ENCODE data around the gene RPLP1.
A peak's percentile ranks its signal among the peaks of the same experiment; 100 is the strongest.

The RPLP1 gene

DNA sequence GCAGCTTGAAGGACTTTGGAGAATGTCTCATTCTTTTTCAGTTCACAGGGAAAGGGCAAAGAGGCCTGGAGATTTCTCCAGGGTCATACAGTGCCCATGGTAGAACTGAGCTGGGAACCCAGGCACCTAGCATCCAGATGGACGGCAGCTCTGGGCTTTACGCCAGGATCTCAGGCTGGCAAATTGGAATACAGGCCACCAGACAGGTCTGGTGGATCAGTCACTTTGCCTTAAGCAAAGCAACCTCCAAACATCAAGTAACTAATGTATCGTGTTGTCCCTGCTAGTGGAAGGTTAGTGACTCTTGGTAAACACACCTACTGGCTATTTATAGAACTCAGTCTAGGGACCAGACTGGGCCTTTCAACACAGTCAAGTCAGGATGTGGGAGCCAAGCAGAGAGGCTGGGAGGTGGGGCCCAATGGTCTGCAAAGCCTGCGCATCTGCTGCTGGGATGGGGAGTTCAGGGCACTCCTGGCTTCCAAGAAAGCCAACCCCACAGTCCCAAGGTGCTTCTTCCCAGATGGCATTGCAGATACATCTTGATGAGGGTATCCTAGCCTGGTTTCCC is 30.2 kb downstream of the RPLP1 start (continued):
- TF ChIP-seq REST (tag by site-specific recombination; IDR thresholded peaks at IDR 0.05) (no peak), ZIC2 (tag by site-specific recombination; IDR thresholded peaks at IDR 0.05) (no peak)
- TF ChIP-seq, protein P1, sequence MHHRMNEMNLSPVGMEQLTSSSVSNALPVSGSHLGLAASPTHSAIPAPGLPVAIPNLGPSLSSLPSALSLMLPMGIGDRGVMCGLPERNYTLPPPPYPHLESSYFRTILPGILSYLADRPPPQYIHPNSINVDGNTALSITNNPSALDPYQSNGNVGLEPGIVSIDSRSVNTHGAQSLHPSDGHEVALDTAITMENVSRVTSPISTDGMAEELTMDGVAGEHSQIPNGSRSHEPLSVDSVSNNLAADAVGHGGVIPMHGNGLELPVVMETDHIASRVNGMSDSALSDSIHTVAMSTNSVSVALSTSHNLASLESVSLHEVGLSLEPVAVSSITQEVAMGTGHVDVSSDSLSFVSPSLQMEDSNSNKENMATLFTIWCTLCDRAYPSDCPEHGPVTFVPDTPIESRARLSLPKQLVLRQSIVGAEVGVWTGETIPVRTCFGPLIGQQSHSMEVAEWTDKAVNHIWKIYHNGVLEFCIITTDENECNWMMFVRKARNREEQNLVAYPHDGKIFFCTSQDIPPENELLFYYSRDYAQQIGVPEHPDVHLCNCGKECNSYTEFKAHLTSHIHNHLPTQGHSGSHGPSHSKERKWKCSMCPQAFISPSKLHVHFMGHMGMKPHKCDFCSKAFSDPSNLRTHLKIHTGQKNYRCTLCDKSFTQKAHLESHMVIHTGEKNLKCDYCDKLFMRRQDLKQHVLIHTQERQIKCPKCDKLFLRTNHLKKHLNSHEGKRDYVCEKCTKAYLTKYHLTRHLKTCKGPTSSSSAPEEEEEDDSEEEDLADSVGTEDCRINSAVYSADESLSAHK (tag by site-specific recombination; IDR thresholded peaks at IDR 0.05), result no peak
- TF ChIP-seq, protein P2, sequence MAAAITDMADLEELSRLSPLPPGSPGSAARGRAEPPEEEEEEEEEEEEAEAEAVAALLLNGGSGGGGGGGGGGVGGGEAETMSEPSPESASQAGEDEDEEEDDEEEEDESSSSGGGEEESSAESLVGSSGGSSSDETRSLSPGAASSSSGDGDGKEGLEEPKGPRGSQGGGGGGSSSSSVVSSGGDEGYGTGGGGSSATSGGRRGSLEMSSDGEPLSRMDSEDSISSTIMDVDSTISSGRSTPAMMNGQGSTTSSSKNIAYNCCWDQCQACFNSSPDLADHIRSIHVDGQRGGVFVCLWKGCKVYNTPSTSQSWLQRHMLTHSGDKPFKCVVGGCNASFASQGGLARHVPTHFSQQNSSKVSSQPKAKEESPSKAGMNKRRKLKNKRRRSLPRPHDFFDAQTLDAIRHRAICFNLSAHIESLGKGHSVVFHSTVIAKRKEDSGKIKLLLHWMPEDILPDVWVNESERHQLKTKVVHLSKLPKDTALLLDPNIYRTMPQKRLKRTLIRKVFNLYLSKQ (tag by site-specific recombination; IDR thresholded peaks at IDR 0.05; ENCODE audit: borderline replicate concordance), result no peak

GRCh38 chr15:69484837-69485236 is 32.2 kb downstream of the RPLP1 start:
- H3K36me3 ChIP-seq (ENCODE audit: control insufficient read depth in 2 of 2, insufficient read depth in 1 of 2, low read length in 2 of 2), result no peaks in the 10 kb centered on the region
- no peak overlapping the region for H3K27ac ChIP-seq (ENCODE audit: extremely low read depth, low read depth, low read length)
- POLR2A ChIA-PET, result no interaction called here
- TF ChIP-seq ZNF48 (tag by site-specific recombination; IDR thresholded peaks at IDR 0.05), result no peak
- 0 out of 2 replicates have a peak, but pooled peaks have one; percentile 21 for TF ChIP-seq KLF1 (tag by site-specific recombination; IDR thresholded peaks at IDR 0.05)
- H3K4me1 ChIP-seq (ENCODE audit: control insufficient read depth, insufficient read depth, low read length), result no peaks in the 10 kb centered on the region
- H3K4me3 ChIP-seq (ENCODE audit: low read depth, low read length), result no peak overlapping the region
- CTCF ChIA-PET, result interaction anchor here (0.9 to 2.0 kb wide), 3 partner anchors 9 to 426 kb away, joined by 3 to 12 read pairs (median 3); no protein-coding TSS in a partner anchor
- no peaks in the 10 kb centered on the region for H3K9me3 ChIP-seq (ENCODE audit: control insufficient read depth, insufficient read depth, low read depth, low read length)

- Histone ChIP-seq H3K27ac (ENCODE audit: extremely low read depth, low read depth, low read length) (no peak overlapping the region), H3K4me1 (ENCODE audit: control insufficient read depth, insufficient read depth, low read length) (no peaks in the 10 kb centered on the region), H3K4me3 (ENCODE audit: low read depth, low read length) (no peak overlapping the region), H3K36me3 (ENCODE audit: control insufficient read depth in 2 of 2, insufficient read depth in 1 of 2, low read length in 2 of 2) (no peaks in the 10 kb centered on the region), H3K9me3 (ENCODE audit: control insufficient read depth, insufficient read depth, low read depth, low read length) (no peaks in the 10 kb centered on the region)
- POLR2A ChIA-PET, result no interaction called here
- CTCF ChIA-PET, result interaction anchor here (0.6 to 2.8 kb wide), 5 partner anchors 8 to 1494 kb away, joined by 3 to 10 read pairs (median 4); no protein-coding TSS in a partner anchor
- TF ChIP-seq ELK4 (IDR thresholded peaks at IDR 0.05; ENCODE audit: borderline replicate concordance, low read depth, low read length) (no peak), ZNF18 (tag by site-specific recombination; IDR thresholded peaks at IDR 0.05) (no peak), TRIM28 (IDR thresholded peaks at IDR 0.05; ENCODE audit: borderline replicate concordance, low read length) (no peak), ZNF112 (tag by site-specific recombination; IDR thresholded peaks at IDR 0.05) (no peak), MYNN (tag by site-specific recombination; IDR thresholded peaks at IDR 0.05; ENCODE audit: borderline replicate concordance) (no peak), ZNF677 (tag by site-specific recombination; IDR thresholded peaks at IDR 0.05) (no peak), ZNF514 (tag by site-specific recombination; IDR thresholded peaks at IDR 0.05) (no peak), ZFP3 (tag by site-specific recombination; IDR thresholded peaks at IDR 0.05; ENCODE audit: low read depth) (no peak), ZNF660 (tag by site-specific recombination; IDR thresholded peaks at IDR 0.05) (no peak), HOXA7 (CRISPR knock-in tag; IDR thresholded peaks at IDR 0.05; ENCODE audit: borderline replicate concordance) (no peak), SP3 (tag by site-specific recombination; IDR thresholded peaks at IDR 0.05) (no peak)
- TF ChIP-seq, protein P2 (tag by site-specific recombination; IDR thresholded peaks at IDR 0.05; ENCODE audit: borderline replicate concordance), result no peak
- TF ChIP-seq, protein P3, sequence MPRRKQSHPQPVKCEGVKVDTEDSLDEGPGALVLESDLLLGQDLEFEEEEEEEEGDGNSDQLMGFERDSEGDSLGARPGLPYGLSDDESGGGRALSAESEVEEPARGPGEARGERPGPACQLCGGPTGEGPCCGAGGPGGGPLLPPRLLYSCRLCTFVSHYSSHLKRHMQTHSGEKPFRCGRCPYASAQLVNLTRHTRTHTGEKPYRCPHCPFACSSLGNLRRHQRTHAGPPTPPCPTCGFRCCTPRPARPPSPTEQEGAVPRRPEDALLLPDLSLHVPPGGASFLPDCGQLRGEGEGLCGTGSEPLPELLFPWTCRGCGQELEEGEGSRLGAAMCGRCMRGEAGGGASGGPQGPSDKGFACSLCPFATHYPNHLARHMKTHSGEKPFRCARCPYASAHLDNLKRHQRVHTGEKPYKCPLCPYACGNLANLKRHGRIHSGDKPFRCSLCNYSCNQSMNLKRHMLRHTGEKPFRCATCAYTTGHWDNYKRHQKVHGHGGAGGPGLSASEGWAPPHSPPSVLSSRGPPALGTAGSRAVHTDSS (tag by site-specific recombination; IDR thresholded peaks at IDR 0.05), result no peak
These were observed 34.0 kb downstream of the RPLP1 start for GRCh38 chr15:69486481-69487110.

Measured in HEK293 (cell line).